SIG-M5 (cell line): ENCODE results near the gene PIWIL4.
"Not testable (repeated sequence)": the region's sequence is repeated elsewhere in the genome, so short reads cannot be mapped to it uniquely, and the experiment has no call there.

Experiments
- DNase-seq: peaks from one replicate; lab custom pipeline; 2025; lab: John Stamatoyannopoulos, UW

PIWIL4 gene

DNA sequence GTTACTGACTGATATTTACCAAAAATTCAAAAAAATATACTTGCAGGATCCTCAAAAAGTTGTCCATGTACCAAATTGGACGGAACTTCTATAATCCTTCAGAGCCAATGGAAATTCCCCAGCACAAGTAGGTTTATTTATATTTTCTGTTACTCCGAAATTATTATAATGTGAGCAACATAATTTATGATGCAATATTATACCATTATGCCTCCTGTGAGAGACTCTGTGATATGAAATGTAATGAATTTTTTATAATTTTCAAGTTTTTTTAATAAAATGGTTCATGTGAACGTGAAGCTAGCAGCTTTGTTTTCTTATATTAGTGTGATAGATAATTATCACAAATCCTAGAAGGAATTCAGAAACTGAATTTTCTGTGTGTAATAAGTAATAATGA, 18.2 kb downstream of the PIWIL4 start:
- no peak for DNase-seq

DNA sequence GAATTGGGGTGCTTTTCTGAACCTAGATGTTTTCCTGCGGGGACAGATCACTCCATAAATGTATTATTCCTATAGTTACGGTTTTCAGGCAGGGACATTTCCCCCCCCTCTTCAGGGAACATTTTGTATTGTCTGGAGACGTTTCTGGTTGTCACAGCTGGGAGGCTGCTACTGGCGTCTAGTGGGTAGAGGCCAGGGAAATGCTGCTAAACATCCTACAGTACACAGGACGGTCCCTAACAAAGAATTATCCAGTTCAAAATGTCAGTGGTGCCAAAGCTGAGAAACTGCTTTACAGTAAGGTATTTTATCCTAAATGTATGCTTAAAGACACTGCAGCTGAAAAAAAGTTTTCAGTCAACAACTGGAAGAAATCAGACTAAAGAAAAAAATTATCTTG, 19.4 kb downstream of the PIWIL4 start:
- DNase-seq, result no peak

DNA sequence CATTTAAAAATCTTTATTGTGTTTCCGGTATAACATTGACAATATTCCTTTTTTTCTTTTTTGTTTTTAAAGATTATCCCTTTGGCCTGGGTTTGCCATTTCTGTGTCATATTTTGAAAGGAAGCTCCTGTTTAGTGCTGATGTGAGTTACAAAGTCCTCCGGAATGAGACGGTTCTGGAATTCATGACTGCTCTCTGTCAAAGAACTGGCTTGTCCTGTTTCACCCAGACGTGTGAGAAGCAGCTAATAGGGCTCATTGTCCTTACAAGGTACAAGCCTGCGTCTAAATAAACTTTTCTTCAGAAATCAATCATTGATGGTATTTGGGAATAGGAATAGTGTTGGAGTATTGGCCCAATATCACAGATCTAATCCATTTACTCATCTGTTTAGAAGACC, 19.8 kb downstream of the PIWIL4 start:
- no peak for DNase-seq

DNA sequence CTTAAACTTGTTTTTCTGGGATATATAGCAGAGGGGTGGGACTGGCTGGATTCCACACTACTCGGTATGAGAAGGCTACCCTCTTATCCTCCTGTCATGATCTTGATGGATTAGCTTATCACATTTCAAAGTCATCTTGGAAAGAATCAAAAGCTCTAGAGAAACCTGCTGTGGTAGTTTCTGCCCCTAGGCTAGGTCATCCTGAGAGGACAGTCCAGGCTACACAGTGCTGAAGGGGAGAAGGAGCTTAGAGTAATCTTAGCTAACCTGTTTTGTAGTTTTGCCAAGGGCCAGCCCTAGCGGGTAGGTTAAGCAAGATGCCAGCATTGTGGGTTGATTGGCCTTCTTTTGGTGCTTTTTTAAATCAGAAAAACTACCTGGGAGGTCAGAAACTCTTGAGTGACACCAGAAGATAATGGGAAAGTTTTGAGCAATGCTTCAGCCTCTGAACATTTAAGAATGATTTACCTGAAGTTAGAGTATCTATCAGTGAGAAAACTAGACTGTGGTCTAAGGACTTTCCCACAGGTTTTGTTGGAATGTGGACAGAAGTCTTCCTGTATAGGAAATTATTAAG, 21.3 kb downstream of the PIWIL4 start:
- DNase-seq, result no peak

DNA sequence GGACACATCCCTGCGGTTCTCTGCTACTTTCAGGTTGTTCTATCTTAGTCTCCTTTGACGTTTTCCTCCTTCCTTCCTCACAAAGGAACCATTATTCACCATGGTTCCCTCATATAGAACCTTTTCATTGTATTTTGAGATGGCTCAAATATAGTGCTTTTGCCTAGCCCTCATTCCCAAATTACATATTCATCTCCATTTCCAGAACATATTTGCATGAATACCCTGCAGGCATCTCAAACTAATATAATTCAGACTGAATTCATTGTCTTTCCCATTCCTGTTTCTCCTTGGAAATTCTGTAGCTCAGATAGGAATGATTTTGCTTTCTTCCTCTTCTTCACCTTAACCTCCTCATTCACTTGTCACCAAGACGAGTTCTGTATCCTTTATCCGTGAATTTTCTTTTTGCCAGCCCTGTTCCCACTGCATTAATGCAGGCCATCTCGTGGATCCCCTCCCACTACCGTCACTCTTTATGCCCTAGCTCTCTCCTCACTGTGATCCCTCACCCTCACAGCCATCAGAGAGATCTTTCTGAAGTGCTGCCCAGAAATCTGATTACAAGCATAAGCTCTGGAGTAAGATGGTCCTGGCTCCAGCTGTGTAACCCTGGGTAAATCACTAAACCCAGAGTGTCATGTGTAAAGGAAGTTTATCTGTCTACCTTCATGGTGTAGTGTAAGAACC, 23.3 kb downstream of the PIWIL4 start:
- no peak for DNase-seq

DNA sequence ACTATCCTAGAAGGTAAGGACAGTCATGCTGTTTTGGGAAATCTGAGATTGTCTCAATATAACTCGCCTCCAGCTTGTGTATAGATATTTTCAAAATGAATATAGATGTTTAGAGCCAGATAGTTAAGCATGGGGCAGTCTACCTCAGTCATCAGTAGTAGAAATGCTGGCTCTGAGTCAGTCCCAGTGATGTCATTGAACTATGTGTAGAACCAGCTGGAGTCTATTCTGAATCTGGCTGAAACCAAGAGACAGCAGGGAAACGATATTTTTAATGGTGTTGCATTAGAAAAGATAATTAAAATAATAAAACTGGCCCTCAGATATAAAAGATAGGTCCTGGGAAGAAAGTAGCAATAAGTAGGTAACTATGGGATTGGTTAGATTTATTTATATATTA, 25.9 kb downstream of the PIWIL4 start:
- DNase-seq, result no peak

DNA sequence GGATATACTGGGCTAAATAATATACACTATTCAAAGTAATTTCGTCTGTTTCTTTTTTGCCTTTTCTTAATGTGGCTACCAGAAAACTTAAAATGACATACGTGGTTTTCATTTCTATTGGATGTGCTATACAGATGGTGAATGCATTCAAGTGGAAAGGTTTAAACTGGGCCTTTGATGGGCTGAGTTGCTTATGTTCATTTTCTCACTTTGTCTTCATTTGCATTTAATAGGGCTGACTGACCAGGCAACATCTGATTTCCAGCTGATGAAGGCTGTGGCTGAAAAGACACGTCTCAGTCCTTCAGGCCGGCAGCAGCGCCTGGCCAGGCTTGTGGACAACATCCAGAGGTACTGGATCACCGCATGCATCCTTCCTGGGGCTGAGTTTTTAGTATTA, 27.9 kb downstream of the PIWIL4 start:
- no peak for DNase-seq

DNA sequence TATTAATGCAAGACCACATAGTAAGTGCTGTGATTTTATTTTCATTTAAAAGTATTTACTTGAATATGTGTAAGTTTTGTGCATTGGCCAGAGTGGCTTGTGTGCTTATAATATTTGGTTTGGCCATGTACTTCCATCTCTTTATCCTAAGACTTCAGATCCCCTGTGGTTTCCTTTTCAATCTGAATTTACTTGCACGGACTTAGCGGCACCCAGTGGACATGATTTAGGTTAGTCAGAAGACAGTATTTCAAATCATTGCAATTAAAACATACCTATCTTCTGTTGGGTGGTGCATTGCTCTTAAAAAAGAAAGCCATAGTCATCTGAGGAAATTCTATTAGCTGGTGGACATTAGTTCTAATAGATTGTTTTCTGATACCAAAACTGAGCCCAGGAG, 30.7 kb downstream of the PIWIL4 start:
- DNase-seq, result no peak

DNA sequence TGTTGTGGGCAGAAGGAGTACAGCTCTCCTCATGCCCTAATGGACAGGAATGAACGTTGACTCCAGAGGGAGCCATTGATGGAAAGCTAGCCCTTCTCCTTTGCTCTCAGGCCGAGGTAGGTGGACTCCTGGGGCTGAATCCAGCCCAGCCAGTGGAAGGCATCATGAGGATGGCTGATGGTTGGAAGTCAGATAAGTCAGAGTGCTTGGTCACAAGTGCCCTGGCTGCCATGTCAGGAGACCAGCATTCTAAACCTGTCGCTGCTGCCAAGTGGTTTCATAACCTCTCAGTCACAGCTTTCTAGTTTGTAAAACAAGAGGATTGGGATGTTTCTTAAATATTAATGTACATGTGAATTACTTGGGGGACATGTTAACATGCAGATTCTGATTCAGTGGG, 32.3 kb downstream of the PIWIL4 start:
- no peak for DNase-seq

DNA sequence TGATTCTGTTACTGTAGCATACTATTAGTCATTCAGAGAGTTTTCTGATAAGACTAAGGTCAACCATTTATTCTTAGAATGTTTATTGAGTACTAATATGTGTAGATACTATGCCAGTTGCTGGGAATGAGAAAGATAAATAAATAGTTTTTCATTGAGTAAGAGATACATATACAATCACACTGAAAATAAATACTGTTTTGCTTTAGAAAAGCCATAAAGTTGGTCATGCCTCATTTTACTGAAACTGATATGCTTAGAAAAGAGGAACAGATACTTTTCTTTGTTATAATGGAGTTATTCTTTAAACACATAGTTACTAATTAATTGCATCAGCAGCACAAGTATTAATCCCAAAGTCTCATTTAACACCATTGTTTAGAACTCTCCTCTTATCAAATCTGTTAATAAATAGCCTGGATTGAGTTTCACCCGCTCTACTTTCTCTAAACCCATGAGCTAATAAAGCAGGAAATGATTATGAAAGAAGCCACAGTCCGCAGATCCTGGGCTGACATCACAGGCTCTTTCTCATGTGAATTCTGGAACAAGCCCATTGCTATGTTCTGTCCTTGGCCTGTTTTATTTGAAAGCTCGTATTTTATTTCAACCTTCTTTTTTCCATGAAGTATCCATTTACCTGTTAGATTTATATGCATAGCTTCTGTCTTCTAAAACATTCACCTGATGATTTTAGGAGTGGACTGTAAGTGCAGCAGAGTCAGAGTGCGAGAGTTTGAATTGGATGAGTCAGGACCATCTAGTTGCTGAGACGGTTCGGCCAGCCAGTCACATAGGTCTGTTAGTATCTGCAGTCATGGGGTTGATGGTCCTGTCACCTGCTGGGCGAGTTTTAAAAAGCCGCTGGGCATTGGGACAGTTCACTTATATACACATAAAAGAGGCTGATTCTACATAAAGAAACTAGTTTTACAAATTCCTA, 35.5 kb downstream of the PIWIL4 start:
- no peak for DNase-seq

DNA sequence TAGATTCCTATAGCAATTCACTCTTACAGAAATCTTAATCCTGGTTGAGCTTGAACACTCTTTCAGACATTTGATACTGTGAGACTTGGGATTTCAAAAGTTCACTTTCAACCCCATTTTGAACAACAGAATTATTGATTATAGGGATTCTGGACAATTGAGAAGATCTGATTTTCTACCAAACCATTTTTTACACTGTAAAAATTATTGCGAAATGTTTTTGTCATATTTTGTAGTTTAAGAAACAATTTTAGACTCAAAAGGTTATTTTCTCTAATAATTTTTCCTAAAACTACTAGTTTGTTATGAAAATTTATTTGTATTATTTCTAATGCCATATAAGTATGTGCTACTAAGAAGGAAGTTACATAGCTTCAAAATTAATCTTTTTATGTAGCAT, 36.4 kb downstream of the PIWIL4 start:
- no peak for DNase-seq

DNA sequence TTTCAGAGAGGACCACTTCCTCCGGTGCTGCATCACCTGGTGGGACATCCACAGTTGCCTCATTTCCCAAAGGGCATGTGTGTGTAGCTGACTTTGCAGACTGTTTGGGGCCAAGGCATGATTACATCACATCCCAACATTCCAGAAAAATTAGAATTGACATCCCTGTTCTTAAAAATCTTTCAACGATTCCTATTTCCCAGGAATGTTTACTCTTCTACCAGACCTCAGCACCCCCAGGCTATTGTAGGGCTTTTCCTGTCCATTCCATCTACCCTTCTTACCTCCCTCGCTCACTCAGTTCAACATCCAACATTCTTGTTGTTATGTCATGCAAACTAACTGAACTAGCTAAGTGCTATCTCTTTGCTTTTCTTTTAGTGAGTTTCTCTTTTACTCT, 37.3 kb downstream of the PIWIL4 start:
- no peak for DNase-seq

DNA sequence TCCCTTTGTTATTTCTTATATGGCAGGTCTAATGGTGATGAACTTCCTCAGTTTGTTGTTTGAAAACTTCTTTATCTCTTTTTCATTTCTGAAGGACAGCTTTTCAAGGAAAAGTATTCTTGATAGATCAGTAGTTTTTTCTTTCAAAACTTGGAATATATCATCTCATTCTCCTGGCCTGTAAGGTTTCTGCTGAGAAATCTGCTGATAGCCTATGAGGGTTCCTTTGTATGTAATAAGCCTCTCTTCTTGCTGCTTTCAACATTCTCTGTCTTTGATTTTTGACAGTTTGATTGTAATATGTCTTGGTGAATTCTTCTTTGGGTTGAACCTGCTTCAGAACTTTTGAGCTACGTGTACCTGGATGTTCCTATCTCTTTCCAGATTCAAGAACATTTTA, 46.0 kb downstream of the PIWIL4 start:
- no peak for DNase-seq

DNA sequence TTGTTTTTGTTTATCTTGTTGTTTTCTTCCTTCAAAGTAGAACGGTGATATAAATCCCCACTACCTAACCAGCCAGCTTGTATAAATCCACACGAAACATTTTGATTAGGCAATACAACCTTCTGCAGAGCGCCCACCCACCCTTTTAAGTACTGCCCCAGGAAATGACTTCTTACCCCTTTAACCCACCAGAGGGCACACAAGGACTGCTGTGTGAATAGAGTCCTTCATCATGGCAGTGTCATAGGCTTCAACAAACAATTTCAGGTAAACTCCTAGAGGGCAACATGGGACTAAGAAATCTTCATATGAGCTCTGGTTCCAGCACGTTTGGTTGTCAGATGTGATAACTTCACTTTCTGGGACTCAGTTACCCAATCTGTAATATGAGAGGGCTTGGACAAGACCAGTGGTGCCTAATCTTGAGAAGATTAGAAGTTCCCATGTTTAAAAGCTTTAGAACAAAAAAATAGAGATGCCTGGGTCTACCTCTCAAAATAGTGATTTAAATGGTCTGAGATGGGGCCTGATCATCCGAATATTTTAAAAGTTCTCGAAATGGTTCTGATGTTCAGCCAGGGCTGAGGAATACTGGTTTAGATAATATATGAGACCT, 56.1 kb downstream of the PIWIL4 start:
- no peak for DNase-seq

DNA sequence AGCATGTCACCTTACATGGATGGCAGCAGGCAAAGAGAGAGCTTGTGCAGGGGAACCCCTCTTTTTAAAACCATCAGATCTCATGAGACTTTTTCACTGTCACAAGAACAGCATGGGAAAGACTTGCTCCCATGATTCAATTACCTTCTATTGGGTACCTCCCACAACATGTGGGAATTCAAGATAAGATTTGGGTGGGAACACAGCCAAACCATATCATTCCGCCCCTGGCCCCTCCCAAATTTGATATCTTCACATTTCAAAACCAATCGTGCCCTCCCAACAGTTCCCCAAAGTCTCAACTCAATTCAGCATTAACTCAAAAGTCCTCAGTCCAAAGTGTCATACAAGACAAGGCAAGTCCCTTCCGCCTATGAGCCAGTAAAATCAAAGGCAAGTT, 58.3 kb downstream of the PIWIL4 start:
- not testable (repeated sequence) for DNase-seq

DNA sequence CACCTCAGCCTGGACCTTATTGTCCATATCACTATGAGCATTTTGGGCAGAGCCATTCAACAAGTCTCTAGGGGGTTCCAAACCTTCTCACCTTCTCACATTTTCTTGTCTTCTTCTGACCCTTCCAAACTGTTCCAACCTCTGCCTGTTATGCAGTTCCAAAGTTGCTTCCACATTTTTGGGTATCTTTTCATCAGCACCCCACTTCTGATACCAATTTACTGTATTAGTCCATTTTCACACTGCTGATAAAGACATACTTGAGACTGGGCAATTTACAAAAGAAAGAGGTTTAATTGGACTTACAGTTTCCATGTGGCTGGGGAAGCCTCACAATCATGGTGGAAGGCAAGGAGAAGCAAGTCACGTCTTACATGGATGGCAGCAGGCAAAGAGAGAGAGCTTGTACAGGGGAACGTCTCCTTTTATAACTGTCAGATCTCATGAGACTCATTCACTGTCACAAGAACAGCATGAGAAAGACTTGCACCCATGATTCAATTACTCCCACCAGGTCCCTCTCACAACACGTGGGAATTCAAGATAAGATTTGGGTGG, 59.9 kb downstream of the PIWIL4 start:
- DNase-seq, result not testable (repeated sequence)

DNA sequence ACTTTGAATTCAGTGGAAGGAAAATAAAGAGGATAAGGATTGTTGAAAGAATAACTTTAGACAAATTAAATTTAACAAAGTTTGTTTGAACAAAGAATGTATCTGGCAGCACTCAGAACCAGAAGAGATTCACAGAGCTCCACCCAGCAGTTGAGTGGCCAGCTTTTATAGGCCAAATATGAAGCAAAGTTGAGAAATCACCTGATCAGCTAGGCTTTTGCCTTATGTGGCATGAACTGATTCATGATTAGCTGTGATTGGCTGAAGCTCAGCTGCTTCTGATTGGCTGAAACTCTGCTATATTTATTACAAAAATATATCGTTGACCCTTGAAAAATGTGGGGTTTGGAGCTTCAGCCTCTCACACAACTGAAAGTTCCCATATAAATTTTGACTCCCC, 62.6 kb downstream of the PIWIL4 start:
- DNase-seq, result no peak

DNA sequence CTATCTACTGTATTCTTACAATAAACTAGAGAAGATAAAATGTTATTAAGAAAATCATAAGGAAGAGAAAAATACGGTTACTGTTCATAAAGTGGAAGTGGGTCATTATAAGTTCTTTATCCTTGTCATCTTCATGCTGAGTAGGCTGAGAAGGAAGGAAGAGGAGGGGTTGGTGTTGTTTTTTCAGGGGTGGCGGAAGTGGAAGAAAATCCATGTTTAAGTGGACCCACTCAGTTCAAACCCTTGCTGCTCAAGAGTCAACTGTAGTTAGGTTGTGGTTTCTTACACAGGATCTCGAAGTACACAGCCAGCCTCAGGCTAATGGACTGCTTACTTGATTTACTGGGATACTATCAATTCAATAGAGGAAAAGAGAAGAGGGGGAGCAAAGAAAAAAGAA, 63.1 kb downstream of the PIWIL4 start:
- DNase-seq, result no peak

DNA sequence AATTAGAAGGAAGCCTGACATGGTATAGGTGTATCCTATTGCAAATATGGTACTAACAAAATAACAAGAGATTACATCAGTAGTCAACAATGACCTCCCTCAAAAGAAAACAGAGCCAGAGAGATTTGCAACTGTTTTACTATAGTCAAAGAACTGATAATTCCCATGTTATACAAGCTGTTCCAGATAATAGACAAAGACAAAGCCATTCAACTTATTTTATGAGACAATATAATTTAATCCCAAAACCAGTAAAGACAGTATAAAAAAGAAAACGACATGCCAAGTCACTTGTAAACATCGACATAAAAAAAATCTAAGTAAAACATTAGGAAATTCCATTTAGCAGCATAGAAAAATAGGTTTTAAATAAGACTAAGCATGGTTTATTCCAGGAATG, 65.2 kb downstream of the PIWIL4 start:
- DNase-seq, result no peak

DNA sequence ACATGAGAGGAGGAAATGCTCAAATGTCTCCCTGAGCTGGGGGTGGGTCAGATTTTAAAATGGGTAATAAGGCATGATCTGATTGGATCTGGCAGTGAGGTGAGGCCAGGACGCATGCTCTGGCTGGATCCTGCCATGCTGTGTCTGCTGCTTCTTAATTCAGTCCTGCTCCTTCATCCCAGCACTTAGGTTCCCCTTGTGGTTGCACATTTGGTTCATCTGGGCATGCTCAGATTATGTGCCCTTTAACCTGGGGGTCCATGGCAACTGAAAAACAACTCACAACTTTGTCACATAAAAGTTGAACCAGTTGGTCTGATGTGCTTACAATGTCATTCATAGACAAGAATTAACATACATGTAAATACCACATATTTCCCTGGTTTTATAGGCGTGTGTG, 67.9 kb downstream of the PIWIL4 start:
- no peak for DNase-seq

DNA sequence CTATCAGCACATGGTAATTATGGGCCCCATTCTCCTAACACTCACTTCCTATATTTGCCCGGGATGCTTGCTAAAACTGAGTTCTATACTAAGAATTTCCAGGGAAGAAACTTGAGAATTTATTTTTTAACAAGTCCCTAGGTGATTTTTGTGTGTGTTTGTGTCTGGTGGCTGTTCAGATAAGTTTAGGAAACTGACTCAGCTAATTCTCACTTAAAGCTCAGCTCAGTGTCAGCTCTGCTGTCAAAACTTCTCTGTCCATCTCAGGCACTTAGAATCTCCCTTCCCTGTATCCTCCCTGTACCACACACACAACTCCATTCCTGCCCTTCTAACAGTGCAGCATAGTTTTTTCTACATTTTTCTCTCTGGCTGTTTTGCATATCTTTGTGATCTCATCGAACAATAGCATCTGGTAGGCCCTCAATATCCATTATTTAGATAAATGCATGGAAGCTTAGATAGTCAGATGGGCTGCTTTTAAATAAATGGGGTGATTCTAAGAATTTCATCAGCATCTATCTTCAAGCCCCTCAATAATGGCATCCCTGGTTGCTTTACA, 69.3 kb downstream of the PIWIL4 start:
- DNase-seq, result no peak

DNA sequence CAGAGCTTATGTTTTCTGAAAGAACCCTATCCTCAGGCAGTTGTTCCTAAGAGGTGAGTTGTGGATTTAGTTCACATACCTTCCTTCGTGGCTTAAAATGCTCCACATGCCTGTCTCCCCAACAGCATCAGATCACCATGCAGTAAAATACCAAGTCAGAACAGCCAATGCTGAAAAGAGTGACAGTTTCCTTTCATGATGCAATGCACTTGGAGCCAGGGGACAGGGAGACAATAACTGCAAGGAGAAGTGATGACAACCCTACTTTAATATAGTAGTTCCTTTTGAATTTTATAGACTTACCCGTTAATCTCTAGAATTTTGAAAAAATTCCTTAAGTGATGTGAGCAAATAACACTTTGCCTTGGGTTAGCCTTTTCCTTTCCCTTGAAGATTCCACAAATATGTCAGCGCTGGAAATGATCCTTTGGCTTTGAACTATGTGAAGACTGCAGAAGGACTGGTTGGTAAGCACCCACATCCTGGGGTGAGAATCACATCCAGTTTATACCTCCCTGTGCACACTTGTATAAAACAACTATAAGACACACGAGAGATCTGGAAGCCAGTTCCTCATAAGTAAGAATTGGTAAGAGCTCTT, 71.2 kb downstream of the PIWIL4 start:
- no peak for DNase-seq
